Mesenteric fat pad (tissue), 1 donor: ENCODE results near the gene ST6GALNAC6. TPM values are rescaled to one million over a fixed set of nuclear protein-coding genes. Genes with fewer than 3 reads are reported as not detected.
"Not testable (repeated sequence)": the region's sequence is repeated elsewhere in the genome, so short reads cannot be mapped to it uniquely, and the experiment has no call there.

Source experiments
- DNase-seq: peaks from one replicate; pipeline ENCODE4 v3.0.0-alpha.2; 2020; ENCODE audit warnings: low spot score
- total RNA-seq: library from RNA; stranded (reverse); fragmentation: NEBNext Ultra II Directional; extraction: Animal tissue kit (Norgen Biotek cat#: 25700); gene quantifications from one replicate; pipeline ENCODE4 v1.2.1, GENCODE V29; 2021
- donor health status: DM: yes; HTN: yes; CAD: no.

Gene ST6GALNAC6
- total RNA-seq, 1 donor from 2014 or later: 109 TPM

GRCh38 chr9:127875306-127875966 is 24.0 kb downstream of the ST6GALNAC6 start:
- DNase-seq: no peak

GRCh38 chr9:127874301-127875221 is 24.8 kb downstream of the ST6GALNAC6 start:
- no peak for DNase-seq

DNA sequence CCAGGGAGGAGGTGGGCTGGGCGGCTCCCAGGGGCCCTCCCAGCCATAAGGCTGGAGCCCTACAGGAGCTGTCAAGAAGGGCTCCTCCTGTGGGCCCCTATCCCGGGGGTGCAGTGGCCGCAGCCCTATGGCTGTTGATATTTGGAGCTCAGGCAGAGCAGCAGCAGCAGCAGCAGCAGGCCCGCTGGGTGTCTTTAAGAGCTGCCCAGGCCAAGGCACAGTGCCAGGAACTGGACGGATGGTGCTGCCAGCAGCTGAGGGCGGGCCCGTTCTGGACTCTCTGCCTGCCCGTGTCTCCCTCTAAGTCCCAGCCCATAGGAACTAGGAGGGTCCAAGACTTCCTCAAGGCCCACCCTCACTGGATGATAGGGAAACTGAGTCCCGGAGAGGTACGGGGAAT is 25.5 kb downstream of the ST6GALNAC6 start:
- no peak for DNase-seq

DNA sequence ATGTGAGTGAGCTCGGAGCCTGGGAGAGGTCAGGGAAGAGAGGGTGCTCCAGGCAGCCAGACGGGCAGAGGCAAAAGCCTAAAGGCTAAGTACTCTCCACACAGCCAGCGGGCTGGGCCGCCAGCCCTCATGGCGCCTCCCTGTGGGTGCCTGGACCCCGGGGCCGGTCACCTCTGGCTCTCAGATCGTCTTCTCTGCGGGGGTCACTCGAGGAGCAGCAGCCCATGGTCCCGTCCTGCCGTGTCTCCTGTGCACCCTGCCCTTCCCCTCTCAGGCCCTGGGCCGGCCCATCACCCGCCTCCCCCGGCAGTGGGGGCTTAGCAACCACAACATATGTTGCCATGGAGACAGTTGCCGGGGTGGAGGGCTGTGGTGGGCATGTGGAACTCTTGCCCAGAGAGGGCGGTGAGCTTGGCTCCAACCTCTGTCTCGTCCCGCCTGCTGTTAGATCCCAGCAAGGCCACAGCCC is 26.1 kb downstream of the ST6GALNAC6 start:
- no peak for DNase-seq

DNA sequence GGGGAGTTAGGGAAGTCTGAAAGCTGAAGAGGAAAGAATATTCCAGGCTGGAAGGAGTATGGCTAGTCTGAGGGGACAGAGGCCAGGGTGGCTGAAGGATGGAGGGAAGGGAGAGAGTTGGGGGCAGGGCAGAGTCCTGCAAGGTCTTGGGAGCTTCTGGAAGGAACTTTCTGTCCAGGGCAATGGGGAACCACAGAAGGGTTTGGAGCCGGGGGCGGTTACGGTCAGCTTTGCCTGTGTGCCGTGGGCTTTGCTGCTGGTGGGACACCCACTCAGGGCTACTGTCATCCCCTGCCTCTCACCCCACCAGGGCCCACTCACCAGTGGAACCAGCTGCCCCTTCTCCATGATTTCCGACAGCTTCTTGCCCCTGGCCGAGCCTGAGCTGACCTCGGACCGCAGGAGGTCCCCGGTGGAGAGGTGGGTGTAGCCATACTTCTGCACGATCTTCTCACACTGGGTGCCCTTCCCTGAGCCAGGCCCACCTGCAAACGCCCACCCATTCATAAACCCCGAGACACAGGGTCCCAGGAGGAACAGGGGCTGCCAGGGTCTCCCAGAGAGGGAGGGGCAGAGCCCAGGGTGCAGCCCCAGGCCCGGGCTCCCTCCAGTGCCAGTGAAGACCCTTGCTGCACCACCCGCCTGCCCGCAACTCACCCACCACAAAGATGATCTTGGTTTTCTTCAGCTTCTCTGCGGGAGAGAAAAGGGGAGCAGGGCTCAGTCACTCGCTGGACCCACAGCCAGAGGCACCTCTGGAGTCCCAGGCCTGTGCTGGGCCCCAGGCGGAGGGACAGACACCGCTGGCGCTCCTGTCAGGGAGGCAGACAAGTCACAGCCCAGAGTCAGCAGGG is 26.8 kb downstream of the ST6GALNAC6 start:
- no peak for DNase-seq

DNA sequence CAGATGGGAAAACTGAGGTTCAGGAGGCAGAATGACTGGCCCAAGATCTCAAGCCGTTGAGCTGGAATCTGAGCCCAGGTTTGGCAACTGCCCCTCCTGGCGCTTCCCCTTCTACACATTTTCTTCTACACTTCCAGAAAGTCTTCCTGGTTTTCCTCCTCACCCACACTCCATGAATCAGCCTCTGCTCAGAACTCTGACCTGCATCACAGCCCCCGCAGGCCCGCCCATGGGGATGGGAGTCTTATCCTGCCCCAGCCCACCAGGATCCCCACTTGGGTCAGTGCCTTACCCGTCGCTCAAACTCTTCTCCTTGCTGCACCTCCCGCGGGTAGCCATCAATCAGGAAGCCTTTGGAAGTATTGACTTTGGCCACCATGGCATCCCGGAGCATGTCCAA is 27.9 kb downstream of the ST6GALNAC6 start:
- no peak for DNase-seq

- no peak for DNase-seq
Measured at GRCh38 chr9:127870887-127871286, 28.5 kb downstream of the ST6GALNAC6 start.

GRCh38 chr9:127870153-127870491 is 29.3 kb downstream of the ST6GALNAC6 start:
- DNase-seq: not testable (repeated sequence)

DNA sequence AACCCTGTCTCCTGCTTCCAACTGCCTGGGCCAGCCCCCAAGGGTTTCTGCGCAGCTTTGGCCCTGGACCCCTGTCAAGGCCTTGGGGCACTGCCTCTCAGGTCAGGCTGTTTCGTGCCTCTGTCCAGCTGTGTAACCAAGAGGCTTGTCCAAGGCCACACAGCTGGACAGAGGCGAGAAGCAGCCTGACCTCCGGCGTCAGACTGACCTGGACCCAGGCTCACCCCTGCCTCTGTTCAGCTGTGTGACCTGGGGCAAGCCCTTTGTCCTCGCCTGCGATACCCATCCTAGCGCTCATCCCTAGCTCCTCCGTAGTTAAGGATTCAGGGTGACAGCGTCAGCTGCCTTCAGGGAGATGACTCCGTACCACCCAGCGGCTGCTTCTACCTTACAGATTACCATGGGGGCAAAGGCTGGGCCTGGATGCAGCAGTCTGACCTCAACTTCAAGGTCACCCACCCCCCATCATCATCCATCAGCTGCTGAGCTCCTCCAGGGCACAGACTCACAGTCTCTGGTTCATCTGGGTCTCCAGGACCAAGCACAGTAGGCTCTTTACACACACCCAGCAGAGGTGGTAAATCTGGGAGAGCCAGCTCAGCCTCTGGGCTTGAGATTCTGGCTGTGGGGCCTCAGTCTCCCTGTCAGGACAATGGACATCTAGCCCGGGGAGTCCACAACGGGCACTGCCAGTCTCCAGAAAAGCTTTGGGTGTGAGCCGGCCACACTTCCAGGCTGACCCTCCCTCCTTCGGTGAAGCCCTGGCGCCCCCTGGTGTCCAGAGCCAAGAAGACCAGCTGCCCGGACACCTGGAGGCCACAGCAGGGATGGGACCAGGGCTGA is 29.9 kb downstream of the ST6GALNAC6 start:
- DNase-seq: peak; percentile 97

DNA sequence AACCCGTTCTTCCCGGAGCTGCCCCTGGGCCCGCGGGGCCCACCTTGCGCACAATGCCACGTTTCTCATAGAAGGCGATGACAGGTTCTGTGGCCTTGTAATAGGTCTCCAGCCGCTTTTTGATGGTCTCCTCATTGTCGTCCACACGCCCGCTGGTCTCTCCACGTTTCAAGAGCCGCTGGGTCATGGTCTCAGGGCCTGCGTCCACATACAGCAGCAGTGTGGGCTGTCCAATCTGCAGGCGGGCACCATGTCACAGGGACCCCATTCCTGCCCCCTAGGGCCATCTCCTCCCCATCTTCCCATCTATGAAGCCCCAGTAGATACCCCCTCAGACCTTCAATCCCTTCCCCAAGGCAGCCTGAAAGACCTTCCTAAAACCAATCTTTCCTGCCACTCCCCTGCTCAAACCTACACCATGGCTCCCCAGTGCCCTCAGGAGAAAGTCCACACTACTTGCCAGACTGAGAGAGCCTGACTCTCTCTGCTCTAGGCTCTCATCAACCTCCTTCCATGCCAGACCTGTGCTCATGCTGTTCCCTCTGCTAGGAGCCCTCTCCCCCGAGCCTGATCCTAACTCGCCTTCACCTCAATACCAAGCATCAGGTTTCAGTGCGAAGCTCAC is 31.0 kb downstream of the ST6GALNAC6 start:
- no peak for DNase-seq

GRCh38 chr9:127867356-127868277 is 31.8 kb downstream of the ST6GALNAC6 start:
- DNase-seq: no peak

DNA sequence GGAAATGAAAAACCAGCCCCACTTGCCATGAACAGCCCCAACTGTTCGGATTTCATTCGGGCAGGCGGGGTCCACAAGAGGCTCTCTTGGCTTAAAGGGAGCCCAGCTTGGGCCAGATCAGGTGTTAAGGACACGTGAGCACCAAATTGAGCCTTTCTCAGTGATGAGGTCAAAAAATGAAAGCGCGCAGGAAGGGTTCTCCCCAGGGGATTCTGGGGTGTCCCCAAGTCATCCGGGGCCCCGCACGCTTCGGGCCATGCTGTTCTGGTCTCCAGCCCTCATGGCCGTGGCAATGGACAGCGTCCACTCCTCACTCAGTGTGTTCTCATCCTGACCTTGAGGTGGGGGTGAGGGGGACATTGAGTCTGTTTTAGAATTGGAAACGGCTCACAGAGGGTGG is 32.9 kb downstream of the ST6GALNAC6 start:
- DNase-seq: no peak

DNA sequence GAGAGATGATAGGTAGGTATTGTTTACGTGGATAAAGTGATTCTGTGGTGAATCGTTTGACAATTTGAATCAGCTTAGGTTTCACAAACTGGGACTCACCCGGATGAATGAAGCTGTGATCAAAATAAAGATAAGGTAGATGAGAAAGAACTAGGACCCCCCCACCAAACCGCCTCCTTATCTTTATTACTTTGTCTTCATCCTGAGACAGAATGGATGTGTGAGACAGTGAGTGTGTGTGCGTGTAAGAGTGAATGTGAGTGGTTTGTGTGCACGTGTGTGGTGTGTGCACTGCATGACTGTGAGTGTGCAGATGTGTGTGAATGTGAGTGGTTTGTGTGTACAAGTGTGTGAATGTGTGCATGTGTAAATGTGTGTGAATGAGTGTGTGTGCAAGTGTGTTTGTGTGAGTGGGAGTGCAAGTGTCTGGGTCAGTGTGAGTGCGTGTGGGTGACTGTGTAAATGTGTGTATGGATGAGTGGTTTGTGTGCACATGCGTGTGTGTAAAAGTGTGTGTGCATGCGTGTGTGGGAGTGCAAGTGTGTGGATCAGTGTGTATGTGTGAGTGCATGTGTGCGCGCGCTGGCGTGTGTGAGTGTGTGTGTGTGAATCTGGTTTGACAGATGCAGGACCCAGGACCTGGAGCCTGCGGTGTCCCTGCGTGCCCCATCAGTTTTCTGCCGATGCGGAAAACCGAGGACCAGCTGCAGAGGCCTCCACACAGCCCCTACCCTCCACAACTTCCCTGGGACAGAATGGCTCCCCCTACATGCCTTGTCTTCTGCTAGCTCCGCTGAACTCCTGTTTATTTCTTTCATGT is 33.5 kb downstream of the ST6GALNAC6 start:
- DNase-seq: no peak

GRCh38 chr9:127863191-127863621 is 36.2 kb downstream of the ST6GALNAC6 start:
- DNase-seq: no peak

DNA sequence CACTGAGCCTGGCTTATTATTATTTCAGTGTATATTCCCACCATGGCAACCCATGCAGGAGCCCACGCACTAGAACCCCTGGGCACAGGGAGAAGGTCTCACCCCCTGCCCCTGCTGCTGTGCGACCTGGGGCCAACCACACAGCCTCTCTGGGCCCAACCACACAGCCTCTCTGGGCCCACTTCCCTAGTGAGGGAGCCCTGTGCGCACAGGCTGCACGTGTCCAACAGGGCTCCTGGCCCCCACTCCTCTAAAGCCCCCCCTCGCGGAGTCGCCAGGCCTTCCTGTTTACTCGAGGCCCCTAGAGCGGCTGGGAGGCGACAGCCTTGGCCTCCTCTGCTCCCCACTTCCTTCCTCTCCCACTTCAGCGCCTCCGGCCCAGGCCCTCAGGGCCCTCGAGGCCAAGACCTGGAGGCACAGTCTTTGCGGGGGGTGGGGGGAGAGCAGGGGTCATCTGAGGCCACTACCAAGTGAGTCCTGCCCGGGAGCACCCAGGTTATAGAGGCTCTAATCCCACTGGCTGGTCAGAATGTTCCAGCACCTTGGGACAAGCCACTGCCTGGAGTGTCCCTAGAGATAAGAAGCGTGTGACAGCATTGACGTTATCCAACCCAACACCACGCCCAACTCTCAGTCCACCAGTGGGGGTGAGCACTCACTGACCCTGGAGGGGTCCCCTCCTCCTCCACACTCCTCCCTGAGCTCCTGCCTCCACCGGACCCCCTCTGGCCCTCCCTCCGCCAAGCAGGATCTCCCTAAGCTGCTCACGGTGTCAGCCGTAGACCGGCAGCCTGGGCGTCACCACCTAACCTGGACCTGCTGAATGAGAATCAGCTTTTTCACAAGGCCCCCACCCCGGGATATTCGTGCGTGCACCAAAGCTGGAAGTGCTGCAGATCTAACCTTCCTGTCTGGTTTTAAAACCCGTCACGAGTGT is 37.1 kb downstream of the ST6GALNAC6 start:
- no peak for DNase-seq

GRCh38 chr9:127860779-127861178 is 38.6 kb downstream of the ST6GALNAC6 start:
- no peak for DNase-seq

- DNase-seq: no peak
Measured at GRCh38 chr9:127860260-127860659, 39.1 kb downstream of the ST6GALNAC6 start.
